Endothelial cell of umbilical vein (primary cell): ENCODE results near the gene SH2D3C. TPM values are rescaled to one million over a fixed set of nuclear protein-coding genes. Genes with fewer than 3 reads are reported as not detected.

Experiments used
- BruUV-seq: library from RNA; stranded (reverse); fragments of 400-500 nt; replicated peaks from 2 replicates; lab custom pipeline; 2021; lab: Mats Ljungman, UMichigan
- CTCF ChIA-PET: fragments of 300-600, 350-600 bp; sonication (Branson Sonifier 250); formaldehyde crosslinking; loops from one replicate; lab custom pipeline; 2021; ENCODE audit warnings: antibody characterized with exemption, inconsistent platforms; lab: Charles Lee
- POLR2A ChIA-PET: fragments of 300-600, 350-600 bp; sonication (Branson Sonifier 250); formaldehyde crosslinking; loops from one replicate; lab custom pipeline; 2021; ENCODE audit warnings: antibody characterized with exemption, inconsistent platforms; lab: Charles Lee
- DNase-seq: peaks from one replicate; pipeline ENCODE4 v3.0.0-alpha.2; 2011; ENCODE audit warnings: low read depth, low spot score
- FAIRE-seq: peaks from 2 replicates; lab custom pipeline; 2011; peaks lifted over from hg19 to GRCh38; lab: Jason Lieb, UNC
- H2AFZ ChIP-seq: 2 replicates; pipeline ENCODE4 v1.6.0; 2012; ENCODE audit warnings: low read depth, low read length, control low read depth, inconsistent platforms
- H3K27ac ChIP-seq: 2 replicates; pipeline ENCODE4 v1.5.1; 2011; ENCODE audit warnings: low read depth, mild to moderate bottlenecking, control low read depth, low read length, moderate library complexity; ENCODE audit not compliant: insufficient read depth
- H3K27me3 ChIP-seq, 2 experiments: 2 replicates each; pipeline versions ENCODE4 v1.6.0 to v1.6.1; 2011; ENCODE audit warnings: low read length in 2 of 2, mixed read lengths in 1 of 2; ENCODE audit not compliant: control insufficient read depth in 2 of 2, insufficient read depth in 2 of 2
- H3K36me3 ChIP-seq, 2 experiments: 2 replicates in 1 of 2; 3 replicates in 1 of 2; pipeline ENCODE4 v1.5.1; 2011; ENCODE audit warnings: low read length in 2 of 2, mild to moderate bottlenecking in 1 of 2, moderate library complexity in 1 of 2; ENCODE audit not compliant: control insufficient read depth in 2 of 2, insufficient read depth in 2 of 2; ENCODE audit errors: extremely low read depth in 1 of 2
- H3K4me1 ChIP-seq: 3 replicates; pipeline ENCODE4 v1.5.1; 2011; ENCODE audit warnings: mild to moderate bottlenecking, low read length; ENCODE audit not compliant: control insufficient read depth, insufficient read depth; ENCODE audit errors: extremely low read depth
- H3K4me2 ChIP-seq: 2 replicates; pipeline ENCODE4 v1.6.1; 2011; ENCODE audit warnings: low read length, control low read depth, mixed read lengths; ENCODE audit not compliant: insufficient read depth
- H3K4me3 ChIP-seq, 3 experiments: fragments of 200-600 bp in 1 of 3; sonication (generic), shearing (Covaris generic) in 1 of 3; replicated peaks in 1 of 3; 2 replicates each; pipeline ENCODE4 v1.5.1; 2011 to 2016; ENCODE audit warnings: control low read depth in 3 of 3, low read length in 3 of 3, mild to moderate bottlenecking in 2 of 3, inconsistent platforms in 1 of 3, low read depth in 1 of 3, moderate library complexity in 1 of 3; ENCODE audit not compliant: insufficient read depth in 1 of 3
- H3K79me2 ChIP-seq: 2 replicates; pipeline ENCODE4 v1.6.0; 2012; ENCODE audit warnings: low read length, inconsistent platforms; ENCODE audit not compliant: control insufficient read depth, insufficient read depth
- H3K9ac ChIP-seq: replicated peaks from 2 replicates; pipeline ENCODE3; 2011; ENCODE audit warnings: low read length, control low read depth; ENCODE audit not compliant: insufficient read depth; ENCODE audit errors: extremely low read depth
- H3K9me1 ChIP-seq: replicated peaks from 3 replicates; pipeline ENCODE4 v1.6.0; 2011; ENCODE audit warnings: mild to moderate bottlenecking, low read length; ENCODE audit not compliant: control insufficient read depth, insufficient read depth; ENCODE audit errors: extremely low read depth
- H3K9me3 ChIP-seq: replicated peaks from 2 replicates; pipeline ENCODE4 v1.5.1; 2012; ENCODE audit warnings: low read length, inconsistent platforms; ENCODE audit not compliant: control insufficient read depth, insufficient read depth
- H4K20me1 ChIP-seq: replicated peaks from 2 replicates; pipeline ENCODE3; 2011; ENCODE audit warnings: mild to moderate bottlenecking, low read length; ENCODE audit not compliant: control insufficient read depth, insufficient read depth; ENCODE audit errors: extremely low read depth
- CTCF ChIP-seq, 2 donors: IDR thresholded peaks; 1 replicate in 1 of 2; 2 replicates in 1 of 2; pipeline ENCODE4 v1.5.1; 2011; ENCODE audit warnings: low read length in 2 of 2, mild to moderate bottlenecking in 2 of 2, moderate library complexity in 2 of 2, control low read depth in 1 of 2, inconsistent platforms in 1 of 2, low read depth in 1 of 2; ENCODE audit not compliant: insufficient read depth in 1 of 2; ENCODE audit errors: extremely low read depth in 1 of 2
- EZH2 ChIP-seq: IDR thresholded peaks from 2 replicates; pipeline ENCODE4 v1.6.1; 2012; ENCODE audit warnings: borderline replicate concordance, low read depth, mild to moderate bottlenecking, moderate library complexity, low read length, inconsistent platforms; ENCODE audit not compliant: severe bottlenecking
- FOS ChIP-seq: IDR thresholded peaks from 2 replicates; pipeline ENCODE4 v1.6.1; 2011; ENCODE audit warnings: mild to moderate bottlenecking, low read length, moderate library complexity, borderline replicate concordance; ENCODE audit not compliant: insufficient read depth
- GATA2 ChIP-seq: IDR thresholded peaks from 2 replicates; pipeline ENCODE4 v1.7.0; 2011; ENCODE audit warnings: low read depth, mild to moderate bottlenecking, moderate library complexity, mixed read lengths, low read length; ENCODE audit not compliant: insufficient read length, insufficient read depth
- JUN ChIP-seq: IDR thresholded peaks from 2 replicates; pipeline ENCODE4 v1.6.1; 2011; ENCODE audit warnings: borderline replicate concordance, low read depth; ENCODE audit not compliant: insufficient read length, insufficient read depth
- MYC ChIP-seq: IDR thresholded peaks from one replicate; pipeline ENCODE4 v1.6.1; 2011; ENCODE audit warnings: mild to moderate bottlenecking, low read depth, low read length
- POLR2A ChIP-seq: IDR thresholded peaks from 2 replicates; pipeline ENCODE4 v1.6.1; 2012; ENCODE audit warnings: low read depth, mild to moderate bottlenecking, control low read depth, low read length
- POLR2AphosphoS5 ChIP-seq: IDR thresholded peaks from 2 replicates; pipeline ENCODE4 v1.6.1; 2012; ENCODE audit warnings: low read depth, mild to moderate bottlenecking, control low read depth, low read length, moderate library complexity; ENCODE audit not compliant: insufficient read depth
- dilution Hi-C: fragments of 300-500 bp; cut with MboI; formaldehyde crosslinking; loops from one replicate; pipeline ENCODE4 v1.15.0; 2019; ENCODE audit warnings: low sequenced_read_pairs; ENCODE audit not compliant: extremely low pct_ligation_motif_present
- intact Hi-C: fragments of 100-400 bp; cut with micrococcal nuclease; formaldehyde crosslinking; loops from one replicate; pipeline ENCODE4 v1.10.0; 2022
- polyA plus RNA-seq, 4 experiments: library from polyadenylated mRNA; depleted of rRNA in 3 of 4; stranded (reverse) in 3 of 4; unstranded in 1 of 4; fragments of >200 nt; gene quantifications; 2 replicates each; pipeline versions ENCODE4 v1.2.1 to v1.2.3, GENCODE V29; 2011 to 2012; ENCODE audit warnings: missing spikeins in 1 of 4
- total RNA-seq: library from RNA; stranded (reverse); gene quantifications from 2 replicates; pipeline ENCODE4 v1.2.3, GENCODE V29; 2021

SH2D3C gene
- total and polyA plus RNA-seq, 2 donors (not counting 3 experiments of a cell fraction or from before 2014, with no cell fraction given) = 95.0 to 173 TPM

- Histone ChIP-seq H3K9me1 (no peaks in the 10 kb centered on the region), H3K79me2 (peaks cover 5% of the 10 kb centered on the region), H3K9me3 (no peaks in the 10 kb centered on the region), H2AFZ (no peak overlapping the region), H3K27ac (no peak overlapping the region), H3K9ac (no peak overlapping the region), H4K20me1 (no peaks in the 10 kb centered on the region), H3K4me3 (no peak overlapping the region), H3K27me3 (no peaks in the 10 kb centered on the region), H3K36me3 (no peaks in the 10 kb centered on the region), H3K4me2 (no peak overlapping the region), H3K4me1 (peaks cover 5% of the 10 kb centered on the region)
- FAIRE-seq (no peak), DNase-seq (no peak)
- no peak for TF ChIP-seq EZH2
- TF ChIP-seq CTCF (IDR thresholded peaks at IDR 0.05; ENCODE audit: extremely low read depth in 1 of 2, insufficient read depth in 1 of 2, low read depth in 1 of 2, low read length in 2 of 2) = no peak
- no peak for TF ChIP-seq JUN
- TF ChIP-seq POLR2AphosphoS5 = no peak
- TF ChIP-seq FOS = no peak
- TF ChIP-seq MYC = no peak
- no peak for TF ChIP-seq POLR2A
- no peak for TF ChIP-seq GATA2
- dilution Hi-C loops = no loop called here
- POLR2A ChIA-PET = no interaction called here
- intact Hi-C loops = loop anchor here (5.0 kb wide), 2 partner anchors 104 to 489 kb away; partner anchors contain the start of gene STXBP1
- no TSS peak for BruUV-seq
- CTCF ChIA-PET = interaction anchor here (2.5 kb wide), 1 partner anchor 18 kb away, joined by 30 read pairs; the partner anchor contains the start of gene TOR2A
Observed at GRCh38 chr9:127716412-127716811, 62.1 kb downstream of the SH2D3C start.
